ENCODE measurements around the gene NT5E. TPM values are rescaled to one million over a fixed set of nuclear protein-coding genes. Genes with fewer than 3 reads are reported as not detected.

NT5E gene
- total RNA-seq, 1 experiment from 2014 or later: 0.18 TPM

DNA sequence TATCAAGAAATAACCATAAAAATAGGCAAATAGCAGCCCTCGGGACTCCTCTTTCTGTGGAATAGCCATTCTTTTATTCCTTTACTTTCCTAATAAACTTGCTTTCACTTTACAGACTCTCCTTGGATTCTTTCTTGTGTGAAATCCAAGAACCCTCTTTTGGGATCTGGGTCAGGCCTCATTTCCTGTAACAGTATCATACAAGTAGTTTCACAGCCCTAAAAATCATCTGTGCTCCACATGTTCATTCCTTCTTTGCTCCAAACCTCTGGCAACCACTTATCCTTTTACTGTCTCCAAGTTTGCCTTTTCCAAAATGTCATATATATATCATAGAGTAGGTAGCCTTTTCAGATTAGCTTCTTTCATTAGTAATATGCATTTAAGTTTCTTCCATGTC, 13.5 kb upstream of the NT5E start:
- no peak for DNase-seq
- H3K27ac ChIP-seq: no peak overlapping the region

DNA sequence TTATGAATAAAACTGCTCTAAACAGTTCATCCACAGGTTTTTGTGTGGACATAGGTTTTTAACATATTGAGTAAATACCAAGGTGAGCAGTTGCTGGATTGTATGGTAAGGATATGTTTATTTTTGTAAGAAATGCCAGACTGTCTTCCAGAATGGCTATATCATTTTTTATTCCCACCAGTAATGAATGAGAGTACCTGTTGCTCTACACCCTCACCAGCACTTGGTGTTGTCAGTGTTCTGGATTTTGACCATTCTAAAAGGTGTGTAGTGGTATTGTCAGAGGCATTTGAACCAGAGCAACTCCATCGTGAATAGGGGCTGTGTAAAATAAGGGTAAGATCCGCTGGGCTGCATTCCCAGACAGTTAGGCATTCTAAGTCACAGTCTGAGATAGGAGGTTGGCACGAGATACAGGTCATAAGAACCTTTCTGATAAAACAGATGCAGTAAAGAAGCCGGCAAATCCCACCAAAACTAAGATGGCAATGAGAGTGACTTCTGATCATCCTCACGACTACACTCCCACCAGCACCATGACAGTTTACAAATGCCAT, 12.9 kb upstream of the NT5E start:
- H3K36me3 ChIP-seq: no peaks in the 10 kb centered on the region
- no peak overlapping the region for H3K4me3 ChIP-seq
- H3K4me1 ChIP-seq: no peaks in the 10 kb centered on the region
- no peak for DNase-seq
- no peak overlapping the region for H3K27ac ChIP-seq
- no peaks in the 10 kb centered on the region for H3K27me3 ChIP-seq
- H3K9me3 ChIP-seq (replicated peaks): 0 out of 2 replicates have a peak, but pooled peaks cover 2% of the 10 kb centered on the region

More for the DNA sequence above, 13.5 kb upstream of the NT5E start:
- Histone ChIP-seq H3K9me3 (replicated peaks) (no peaks in the 10 kb centered on the region), H3K4me3 (no peak overlapping the region), H3K4me1 (no peaks in the 10 kb centered on the region), H3K27me3 (no peaks in the 10 kb centered on the region), H3K36me3 (no peaks in the 10 kb centered on the region)

DNA sequence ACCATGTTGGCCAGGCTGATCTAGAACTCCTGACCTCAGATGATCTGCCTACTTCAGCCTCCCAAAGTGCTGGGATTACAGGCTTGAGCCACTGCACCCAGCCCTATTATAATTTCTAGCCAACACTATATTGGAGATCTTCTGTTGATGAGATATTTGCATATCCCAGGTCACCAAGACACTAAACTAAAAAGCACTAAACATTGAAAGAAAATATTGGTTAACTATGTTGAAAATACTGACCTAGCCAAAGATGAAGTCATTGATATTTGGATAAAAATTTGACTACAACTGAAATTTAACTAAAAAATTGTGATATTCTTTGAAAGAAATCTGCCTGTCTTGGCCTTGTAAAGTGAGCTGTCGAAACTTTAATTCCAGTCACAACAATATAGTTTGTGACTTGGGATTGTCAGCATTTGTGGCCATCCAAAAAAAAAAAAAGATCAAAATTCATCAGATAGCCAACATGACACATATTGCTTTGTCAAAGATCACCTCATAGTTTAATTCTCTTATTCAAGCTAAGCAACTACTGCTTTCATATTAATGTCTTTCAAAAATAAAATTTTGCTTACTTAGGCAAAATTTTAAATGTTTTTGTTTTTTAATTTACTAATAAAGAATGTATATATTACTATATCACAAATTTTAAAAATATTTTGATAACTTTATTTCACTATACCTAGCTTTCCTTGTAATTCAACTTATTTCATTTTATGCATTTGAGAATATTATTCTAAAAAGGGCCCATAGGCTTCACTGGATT, 6.3 kb upstream of the NT5E start:
- H3K9me3 ChIP-seq (replicated peaks): 0 out of 2 replicates have a peak, but pooled peaks cover 2% of the 10 kb centered on the region
- DNase-seq: no peak
- H3K27ac ChIP-seq: no peak overlapping the region
- no peak overlapping the region for H3K4me3 ChIP-seq
- H3K27me3 ChIP-seq: peaks cover 6% of the 10 kb centered on the region; the same call in 1 of the 2 replicates
- H3K4me1 ChIP-seq: no peaks in the 10 kb centered on the region
- no peaks in the 10 kb centered on the region for H3K36me3 ChIP-seq

DNA sequence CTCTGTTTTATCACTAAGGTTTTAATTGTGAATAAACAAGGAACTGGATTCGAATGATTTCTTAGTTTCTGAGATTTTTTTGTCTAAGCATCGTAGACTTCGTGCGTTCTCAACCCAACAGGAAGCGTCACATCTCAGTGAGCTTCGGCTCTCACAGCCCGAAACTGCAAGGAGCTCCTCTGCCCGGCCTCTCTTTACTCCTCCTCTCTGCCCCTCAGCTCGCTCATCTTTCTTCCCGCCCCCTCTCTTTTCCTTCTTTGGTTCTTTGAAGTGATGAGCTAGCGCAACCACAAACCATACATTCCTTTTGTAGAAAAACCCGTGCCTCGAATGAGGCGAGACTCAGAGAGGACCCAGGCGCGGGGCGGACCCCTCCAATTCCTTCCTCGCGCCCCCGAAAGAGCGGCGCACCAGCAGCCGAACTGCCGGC, 480 bp upstream of the NT5E start:
- H3K4me1 ChIP-seq: peaks cover 6% of the 10 kb centered on the region
- no peaks in the 10 kb centered on the region for H3K36me3 ChIP-seq
- H3K27me3 ChIP-seq: peaks cover 6% of the 10 kb centered on the region; the same call in 1 of the 2 replicates
- H3K27ac ChIP-seq: no peak overlapping the region
- peak overlapping the region; percentile 52 for H3K4me3 ChIP-seq
- DNase-seq: peak in 1 of 2 experiments; percentile 5
- no peaks in the 10 kb centered on the region for H3K9me3 ChIP-seq (replicated peaks)

DNA sequence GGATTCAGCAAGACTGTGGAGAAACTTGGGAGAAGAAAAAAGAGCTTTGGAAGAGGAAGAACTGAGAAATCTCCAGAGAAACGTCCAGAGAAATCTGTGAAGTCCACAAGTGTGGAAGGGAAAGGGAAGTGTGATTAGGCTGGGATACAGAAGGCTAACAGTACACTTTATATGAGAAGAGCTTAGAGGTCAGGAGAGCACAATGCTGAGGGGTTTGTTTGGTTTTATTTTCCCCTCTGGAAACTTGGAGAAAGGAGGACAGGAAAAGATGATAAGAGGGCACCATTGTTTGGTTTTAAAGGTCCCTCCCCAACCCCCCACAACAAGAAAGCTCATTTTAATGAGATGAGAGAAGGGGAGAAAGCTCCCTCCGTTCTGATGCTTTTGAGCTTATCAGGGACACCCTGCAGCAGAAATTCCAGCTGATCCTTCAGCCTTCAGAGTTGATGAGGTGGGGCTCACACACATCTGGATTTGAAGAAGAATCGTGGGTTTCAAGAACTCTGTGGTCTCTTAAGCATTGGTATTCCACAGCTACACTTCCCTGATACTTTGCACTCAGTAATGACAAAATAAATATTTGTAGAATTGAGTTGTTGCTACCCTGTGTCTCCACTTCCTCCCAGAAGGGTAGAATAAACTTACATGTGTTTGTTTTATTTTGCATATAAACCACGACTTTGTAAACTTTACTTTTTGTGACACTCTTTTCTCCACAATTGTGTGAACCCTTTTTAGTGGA, 1.9 kb downstream of the NT5E start:
- peaks cover 6% of the 10 kb centered on the region for H3K4me1 ChIP-seq
- H3K27me3 ChIP-seq: peaks cover 6% of the 10 kb centered on the region; the same call in 1 of the 2 replicates
- no peak overlapping the region for H3K4me3 ChIP-seq
- no peaks in the 10 kb centered on the region for H3K9me3 ChIP-seq (replicated peaks)
- H3K36me3 ChIP-seq: no peaks in the 10 kb centered on the region
- no peak for DNase-seq
- H3K27ac ChIP-seq: no peak overlapping the region

DNA sequence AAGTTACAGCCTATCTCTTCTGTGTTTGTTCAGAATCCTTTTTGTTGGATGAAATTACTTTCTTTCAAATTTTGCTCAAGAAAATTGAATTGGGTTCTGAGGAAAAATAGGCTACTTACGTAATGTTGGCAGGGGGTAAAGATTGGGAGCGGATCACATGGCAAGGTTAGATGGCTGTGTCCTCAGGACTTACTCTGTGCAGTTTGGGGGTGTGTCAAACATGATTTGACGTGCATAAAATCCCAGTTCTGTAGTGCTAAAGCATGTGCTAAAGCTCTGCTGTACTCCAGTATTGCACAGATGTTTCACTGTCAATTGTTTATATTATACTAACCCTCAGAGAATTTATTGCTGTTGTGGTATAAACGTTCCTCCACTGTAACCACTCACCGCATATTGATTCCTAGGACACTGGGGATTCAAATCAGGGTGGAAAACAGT, 2.6 kb downstream of the NT5E start:
- H3K27ac ChIP-seq: no peak overlapping the region
- no peaks in the 10 kb centered on the region for H3K36me3 ChIP-seq
- peaks cover 6% of the 10 kb centered on the region for H3K4me1 ChIP-seq
- no peaks in the 10 kb centered on the region for H3K9me3 ChIP-seq (replicated peaks)
- no peak overlapping the region for H3K4me3 ChIP-seq
- DNase-seq: peak in 1 of 2 experiments; percentile 36
- peaks cover 6% of the 10 kb centered on the region; the same call in 1 of the 2 replicates for H3K27me3 ChIP-seq

DNA sequence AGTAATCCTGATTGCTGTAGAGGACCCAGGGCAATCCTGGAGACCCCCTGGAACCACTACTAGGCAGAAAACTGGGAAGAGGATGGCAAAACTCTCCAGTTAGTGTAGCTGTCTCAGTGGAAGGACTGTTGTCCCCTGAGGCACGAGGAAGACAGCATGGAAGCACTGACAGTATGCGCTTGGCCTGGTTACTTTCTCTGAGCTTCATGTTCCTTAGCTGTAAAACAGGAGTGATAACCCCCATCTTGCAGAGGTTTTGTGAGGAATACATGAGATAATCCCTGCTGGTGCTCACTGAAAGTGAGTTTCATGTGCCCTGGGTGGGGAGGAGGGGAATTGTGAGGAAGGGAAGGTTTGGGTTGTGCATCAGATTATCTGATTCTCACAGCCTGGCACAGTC, 3.2 kb downstream of the NT5E start:
- Histone ChIP-seq H3K36me3 (no peaks in the 10 kb centered on the region), H3K4me1 (peaks cover 6% of the 10 kb centered on the region), H3K27me3 (no peaks in the 10 kb centered on the region; the same call in 1 of the 2 replicates), H3K9me3 (replicated peaks) (no peaks in the 10 kb centered on the region), H3K27ac (no peak overlapping the region), H3K4me3 (no peak overlapping the region)
- no peak for DNase-seq

DNA sequence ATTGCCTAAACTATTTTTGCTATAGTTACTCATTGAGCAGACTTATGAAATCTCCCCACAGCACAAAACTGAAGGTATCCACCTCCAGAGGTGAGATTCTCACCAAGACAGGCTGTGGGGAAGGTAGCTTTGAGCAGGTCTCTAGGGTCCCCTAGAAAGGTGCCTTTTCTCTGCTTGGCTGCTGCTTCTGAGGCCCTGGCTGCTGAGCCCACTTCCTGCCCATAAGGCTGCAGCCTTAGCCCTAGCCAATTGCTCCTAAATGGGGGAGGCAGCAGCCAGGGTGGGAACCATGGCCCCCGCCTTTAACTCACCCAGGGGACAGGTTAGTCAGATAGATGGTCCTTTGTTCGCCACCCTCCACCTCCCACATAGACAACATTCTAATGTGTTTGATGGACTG, 3.6 kb downstream of the NT5E start:
- Histone ChIP-seq H3K4me1 (peaks cover 6% of the 10 kb centered on the region), H3K36me3 (no peaks in the 10 kb centered on the region), H3K4me3 (no peak overlapping the region), H3K27me3 (no peaks in the 10 kb centered on the region), H3K27ac (no peak overlapping the region), H3K9me3 (replicated peaks) (no peaks in the 10 kb centered on the region)
- DNase-seq: no peak

DNA sequence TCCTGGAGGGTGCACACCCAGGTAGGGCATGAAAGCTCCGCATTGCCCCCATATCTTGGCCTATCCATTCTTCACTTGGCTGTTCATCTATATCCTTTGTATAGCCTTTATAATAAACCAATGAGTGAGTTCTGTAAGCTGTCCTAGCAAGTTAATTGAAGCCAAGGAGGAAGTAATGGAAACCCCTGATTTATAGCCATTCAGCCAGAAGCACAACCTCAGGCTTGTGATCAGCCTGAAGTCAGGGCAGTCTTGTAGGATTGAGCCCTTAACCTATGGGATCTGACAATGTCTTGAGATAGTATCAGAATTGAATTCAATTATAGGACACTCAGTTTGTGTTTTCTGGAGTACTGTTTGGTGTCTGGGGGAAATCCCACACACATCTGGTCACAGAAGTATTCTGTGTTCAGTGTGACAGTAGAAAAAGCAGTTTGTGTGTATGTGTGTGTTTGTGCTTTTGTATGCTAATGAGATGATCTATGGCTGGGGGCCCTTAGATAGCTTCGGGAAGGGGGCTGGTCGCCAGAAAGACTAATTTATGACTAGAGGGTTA, 5.7 kb downstream of the NT5E start:
- H3K4me1 ChIP-seq: peaks cover 6% of the 10 kb centered on the region
- DNase-seq: no peak
- no peaks in the 10 kb centered on the region for H3K27me3 ChIP-seq
- no peaks in the 10 kb centered on the region for H3K9me3 ChIP-seq (replicated peaks)
- no peak overlapping the region for H3K4me3 ChIP-seq
- H3K27ac ChIP-seq: no peak overlapping the region
- no peaks in the 10 kb centered on the region for H3K36me3 ChIP-seq

DNA sequence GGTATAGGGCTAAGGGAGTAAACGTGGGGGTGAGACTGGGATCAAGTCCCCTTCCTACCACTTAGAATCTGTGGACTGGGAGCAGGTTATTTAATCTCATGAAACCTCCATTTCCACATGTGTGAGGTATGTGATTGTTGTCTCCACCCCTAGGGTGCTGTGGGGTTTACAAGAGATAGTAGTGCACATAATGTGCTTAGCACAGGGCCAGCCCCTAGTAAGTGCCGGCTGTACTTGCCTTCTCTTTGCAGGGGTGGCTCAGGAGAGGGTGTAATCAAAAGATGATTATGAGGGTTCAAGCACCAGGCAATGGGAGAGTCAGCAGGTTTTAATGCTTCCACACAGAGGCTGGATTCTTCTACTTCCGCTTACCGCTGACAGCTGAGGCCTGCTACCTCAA, 6.9 kb downstream of the NT5E start:
- Histone ChIP-seq H3K27me3 (no peaks in the 10 kb centered on the region), H3K9me3 (replicated peaks) (no peaks in the 10 kb centered on the region), H3K4me1 (peaks cover 6% of the 10 kb centered on the region), H3K4me3 (no peak overlapping the region), H3K27ac (no peak overlapping the region), H3K36me3 (no peaks in the 10 kb centered on the region)
- no peak for DNase-seq

DNA sequence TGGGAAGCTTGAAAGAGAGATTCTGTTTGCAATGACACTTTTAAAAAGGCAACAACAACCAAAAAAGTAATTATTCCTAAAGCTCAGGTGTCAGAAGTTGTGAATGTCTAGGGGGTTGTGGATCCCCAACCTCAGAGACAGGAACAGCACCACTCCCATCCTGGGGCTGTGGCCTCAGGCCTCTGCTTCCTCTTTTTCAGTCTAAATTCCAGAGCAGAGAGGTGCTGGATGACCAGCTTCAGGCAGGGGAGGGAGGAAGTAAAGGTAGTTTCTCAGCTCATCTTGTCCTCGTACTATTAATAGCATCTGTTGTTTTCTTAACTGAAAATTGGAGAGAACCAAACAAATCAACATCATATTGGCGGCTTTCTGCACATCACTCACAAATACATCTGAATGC, 8.3 kb downstream of the NT5E start:
- Histone ChIP-seq H3K27me3 (no peaks in the 10 kb centered on the region), H3K27ac (no peak overlapping the region), H3K4me1 (peaks cover under 1% of the 10 kb centered on the region; the same call in 1 of the 2 replicates), H3K9me3 (replicated peaks) (no peaks in the 10 kb centered on the region), H3K36me3 (no peaks in the 10 kb centered on the region), H3K4me3 (no peak overlapping the region)
- DNase-seq: no peak

DNA sequence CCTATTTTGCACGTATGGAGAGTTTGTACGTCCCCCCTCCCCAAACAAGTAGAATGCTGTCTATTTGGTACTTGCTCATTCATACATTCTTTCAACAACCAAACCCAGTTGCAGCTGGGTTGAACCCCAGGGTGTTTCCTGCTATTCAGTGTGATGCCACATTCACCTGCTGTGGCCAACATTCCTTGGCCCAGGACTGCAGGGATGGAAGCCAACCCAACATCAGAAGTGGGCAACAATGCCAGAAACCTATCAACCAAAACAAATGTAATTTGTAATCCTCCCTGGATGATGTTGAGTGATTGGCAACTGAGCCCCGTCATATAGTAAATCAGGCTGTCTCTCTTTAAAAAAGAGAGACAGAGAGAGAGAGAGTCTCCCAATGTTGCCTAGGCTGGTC, 8.9 kb downstream of the NT5E start:
- Histone ChIP-seq H3K36me3 (no peaks in the 10 kb centered on the region), H3K9me3 (replicated peaks) (no peaks in the 10 kb centered on the region), H3K4me1 (no peaks in the 10 kb centered on the region), H3K4me3 (no peak overlapping the region), H3K27me3 (no peaks in the 10 kb centered on the region), H3K27ac (no peak overlapping the region)
- no peak for DNase-seq

DNA sequence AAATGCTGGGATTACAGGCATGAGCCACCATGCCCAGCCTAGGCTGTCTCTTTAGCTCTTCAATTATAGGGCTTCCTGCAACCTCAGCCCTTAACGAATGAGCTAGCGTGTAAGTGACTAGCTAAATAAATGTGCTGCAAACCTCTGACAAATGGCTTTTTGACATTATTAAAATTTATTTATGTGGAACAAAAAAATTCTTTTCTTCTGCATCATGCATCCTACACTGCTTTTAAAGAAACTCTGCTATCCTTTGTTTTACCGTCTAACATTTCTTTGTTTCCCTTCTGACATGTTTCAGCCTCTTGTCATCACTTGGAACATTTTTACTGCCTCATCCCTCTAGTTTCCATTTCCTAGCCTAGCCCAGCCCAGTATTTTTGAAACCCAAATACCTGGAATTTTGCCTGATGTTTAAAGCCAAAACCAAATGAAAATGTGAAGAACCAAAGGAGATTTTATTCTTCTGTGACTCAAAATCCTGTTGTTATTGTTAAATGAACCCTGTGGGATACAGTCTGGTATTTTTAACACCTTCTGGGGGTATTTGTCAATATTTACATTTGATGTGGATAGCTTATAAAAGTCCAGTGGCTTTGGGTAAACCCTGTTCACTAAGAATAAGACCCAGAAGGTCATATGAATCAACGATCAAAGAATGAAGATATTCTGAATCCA, 9.5 kb downstream of the NT5E start:
- no peak for DNase-seq
- H3K9me3 ChIP-seq (replicated peaks): no peaks in the 10 kb centered on the region

DNA sequence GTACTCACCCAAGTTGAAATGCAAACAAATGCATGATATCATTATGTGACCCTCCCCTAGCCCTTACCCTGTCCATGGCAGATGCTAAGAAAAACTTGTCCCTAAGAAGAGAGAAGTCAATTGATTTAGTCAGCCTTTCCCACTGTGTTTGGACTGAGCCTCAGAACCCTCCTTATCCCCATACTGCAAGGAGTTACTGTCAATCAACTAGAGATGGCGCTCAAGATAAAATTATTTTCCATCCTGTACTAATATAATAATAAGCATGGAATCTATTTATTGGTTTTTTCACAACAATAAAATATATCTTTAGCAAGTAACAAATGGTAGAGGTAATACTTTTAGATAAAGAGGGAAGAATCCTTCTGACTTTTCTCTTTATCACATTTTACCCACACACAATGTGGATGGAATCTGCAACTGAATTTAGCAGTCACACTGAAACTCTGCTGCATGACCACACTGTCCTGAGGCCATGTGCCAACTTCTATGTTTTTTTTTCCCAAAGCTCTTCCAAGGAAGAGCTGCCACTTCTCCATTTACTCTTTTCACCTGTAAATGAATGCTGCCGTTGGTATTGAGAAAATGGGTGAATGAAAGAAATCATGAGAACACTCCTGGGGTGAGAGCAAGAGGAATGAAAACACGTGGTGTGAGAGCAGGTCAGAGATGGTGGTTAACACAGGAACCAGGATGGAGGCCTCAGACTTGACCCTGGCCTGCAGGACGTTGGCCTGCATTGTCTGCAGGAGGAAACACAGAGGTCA, 10.5 kb downstream of the NT5E start:
- 0 out of 2 replicates have a peak, but pooled peaks cover 3% of the 10 kb centered on the region for H3K4me1 ChIP-seq
- DNase-seq: no peak

More for the DNA sequence above, 9.5 kb downstream of the NT5E start:
- no peaks in the 10 kb centered on the region for H3K4me1 ChIP-seq
- H3K4me3 ChIP-seq: no peak overlapping the region
- H3K27ac ChIP-seq: no peak overlapping the region
- no peaks in the 10 kb centered on the region for H3K27me3 ChIP-seq
- no peaks in the 10 kb centered on the region for H3K36me3 ChIP-seq

More for the DNA sequence above, 10.5 kb downstream of the NT5E start:
- H3K4me3 ChIP-seq: no peak overlapping the region
- no peaks in the 10 kb centered on the region for H3K27me3 ChIP-seq
- H3K36me3 ChIP-seq: no peaks in the 10 kb centered on the region
- H3K27ac ChIP-seq: no peak overlapping the region
- H3K9me3 ChIP-seq (replicated peaks): no peaks in the 10 kb centered on the region

Data from SJCRH30 (cell line).